Smooth muscle cell (in vitro differentiated cells): ENCODE results near the gene ATP11B. TPM values are rescaled to one million over a fixed set of nuclear protein-coding genes. Genes with fewer than 3 reads are reported as not detected.

Experiments used
- DNase-seq: peaks from one replicate; lab custom pipeline; 2025; ENCODE audit not compliant: unreplicated experiment; lab: John Stamatoyannopoulos, UW
- H2AFZ ChIP-seq: fragments of 200-600 bp; sonication (generic); 2 replicates; pipeline ENCODE4 v1.6.0; 2016; ENCODE audit warnings: antibody characterized with exemption, low read depth, mild to moderate bottlenecking
- H3F3A ChIP-seq: fragments of 200-600 bp; sonication (generic); 2 replicates; pipeline ENCODE4 v1.6.0; 2017; ENCODE audit warnings: antibody characterized with exemption, low read depth
- H3K27ac ChIP-seq: fragments of 200-600 bp; sonication (generic); 2 replicates; pipeline ENCODE4 v1.5.1; 2016; ENCODE audit warnings: low read depth, mild to moderate bottlenecking
- H3K27me3 ChIP-seq: fragments of 200-600 bp; sonication (generic); 2 replicates; pipeline ENCODE4 v1.6.1; 2016; ENCODE audit warnings: low read depth, mild to moderate bottlenecking
- H3K36me3 ChIP-seq: fragments of 200-600 bp; sonication (generic); 2 replicates; pipeline ENCODE4 v1.5.1; 2016; ENCODE audit warnings: low read depth
- H3K4me1 ChIP-seq: fragments of 200-600 bp; sonication (generic); 2 replicates; pipeline ENCODE4 v1.5.1; 2016; ENCODE audit warnings: low read depth
- H3K4me2 ChIP-seq: fragments of 200-600 bp; sonication (generic); 2 replicates; pipeline ENCODE4 v1.6.0; 2016; ENCODE audit warnings: mild to moderate bottlenecking
- H3K4me3 ChIP-seq: fragments of 200-600 bp; sonication (generic); 2 replicates; pipeline ENCODE4 v1.5.1; 2016; ENCODE audit warnings: mild to moderate bottlenecking
- H3K79me2 ChIP-seq: fragments of 200-600 bp; sonication (generic); 2 replicates; pipeline ENCODE4 v1.6.0; 2016; ENCODE audit warnings: low read depth, mild to moderate bottlenecking
- H3K9ac ChIP-seq: fragments of 200-600 bp; sonication (generic); 2 replicates; pipeline ENCODE4 v1.6.0; 2016; ENCODE audit warnings: low read depth
- H3K9me3 ChIP-seq: fragments of 200-600 bp; sonication (generic); replicated peaks from 2 replicates; pipeline ENCODE4 v1.5.1; 2016; ENCODE audit warnings: low read depth
- H4K20me1 ChIP-seq: fragments of 200-600 bp; sonication (generic); 2 replicates; pipeline ENCODE4 v1.6.0; 2016; ENCODE audit warnings: low read depth
- WGBS: methylation state at CpG from one replicate; pipeline ENCODE4 v1.1.7; 2016; ENCODE audit warnings: low lambda C conversion rate; 5-methylcytosine and 5-hydroxymethylcytosine counted together
- polyA plus RNA-seq: library from polyadenylated mRNA; unstranded; fragments of >200 nt; fragmentation: Nextera tagmentation; extraction: Ambion mirVana; gene quantifications from 2 replicates; pipeline ENCODE4 v1.2.1, GENCODE V29; 2016
- total RNA-seq: library from RNA; depleted of rRNA; stranded (reverse); fragments of >200 nt; gene quantifications from 2 replicates; pipeline ENCODE4 v1.2.3, GENCODE V29; 2014
- TF ChIP-seq, protein P1 (sequence below): fragments of 200-600 bp; sonication (generic); IDR thresholded peaks from 2 replicates; pipeline ENCODE4 v1.5.1; 2017; ENCODE audit warnings: borderline replicate concordance, mild to moderate bottlenecking, antibody characterized with exemption; ENCODE audit not compliant: insufficient read depth, poor library complexity, severe bottlenecking

The ATP11B gene
- total and polyA plus RNA-seq, 2 experiments from 2014 or later: 12.0 to 48.7 TPM

GRCh38 chr3:182949688-182950087 lies 156.4 kb downstream of the ATP11B start:
- H3K9ac ChIP-seq: no peak overlapping the region
- no peaks in the 10 kb centered on the region for H3K27me3 ChIP-seq
- no peak overlapping the region for H3K4me3 ChIP-seq
- H2AFZ ChIP-seq: no peak overlapping the region
- no peaks in the 10 kb centered on the region for H3K4me1 ChIP-seq
- H3K9me3 ChIP-seq: no peaks in the 10 kb centered on the region
- no peaks in the 10 kb centered on the region for H3K79me2 ChIP-seq
- no peaks in the 10 kb centered on the region for H3F3A ChIP-seq
- no peak overlapping the region for H3K27ac ChIP-seq
- TF ChIP-seq, protein P1, sequence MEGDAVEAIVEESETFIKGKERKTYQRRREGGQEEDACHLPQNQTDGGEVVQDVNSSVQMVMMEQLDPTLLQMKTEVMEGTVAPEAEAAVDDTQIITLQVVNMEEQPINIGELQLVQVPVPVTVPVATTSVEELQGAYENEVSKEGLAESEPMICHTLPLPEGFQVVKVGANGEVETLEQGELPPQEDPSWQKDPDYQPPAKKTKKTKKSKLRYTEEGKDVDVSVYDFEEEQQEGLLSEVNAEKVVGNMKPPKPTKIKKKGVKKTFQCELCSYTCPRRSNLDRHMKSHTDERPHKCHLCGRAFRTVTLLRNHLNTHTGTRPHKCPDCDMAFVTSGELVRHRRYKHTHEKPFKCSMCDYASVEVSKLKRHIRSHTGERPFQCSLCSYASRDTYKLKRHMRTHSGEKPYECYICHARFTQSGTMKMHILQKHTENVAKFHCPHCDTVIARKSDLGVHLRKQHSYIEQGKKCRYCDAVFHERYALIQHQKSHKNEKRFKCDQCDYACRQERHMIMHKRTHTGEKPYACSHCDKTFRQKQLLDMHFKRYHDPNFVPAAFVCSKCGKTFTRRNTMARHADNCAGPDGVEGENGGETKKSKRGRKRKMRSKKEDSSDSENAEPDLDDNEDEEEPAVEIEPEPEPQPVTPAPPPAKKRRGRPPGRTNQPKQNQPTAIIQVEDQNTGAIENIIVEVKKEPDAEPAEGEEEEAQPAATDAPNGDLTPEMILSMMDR: no peak
- DNase-seq: no peak
- H3K36me3 ChIP-seq: peaks cover 16% of the 10 kb centered on the region
- 93% methylated on average over 1 of the region's 1 CpG for WGBS
- H4K20me1 ChIP-seq: no peaks in the 10 kb centered on the region
- H3K4me2 ChIP-seq: no peak overlapping the region

- Histone ChIP-seq H4K20me1 (no peaks in the 10 kb centered on the region), H3K27me3 (no peaks in the 10 kb centered on the region), H2AFZ (no peak overlapping the region), H3K9ac (no peak overlapping the region), H3K4me1 (peaks cover 3% of the 10 kb centered on the region), H3K9me3 (no peaks in the 10 kb centered on the region), H3K4me2 (no peak overlapping the region), H3F3A (no peaks in the 10 kb centered on the region), H3K4me3 (no peak overlapping the region), H3K27ac (no peak overlapping the region), H3K36me3 (no peaks in the 10 kb centered on the region), H3K79me2 (peaks cover 3% of the 10 kb centered on the region)
- WGBS: 91% methylated on average over 9 of the region's 9 CpGs
- DNase-seq: no peak
- TF ChIP-seq, protein P1: no peak
These were observed 161.4 kb downstream of the ATP11B start for GRCh38 chr3:182954553-182955235.

- Histone ChIP-seq H3F3A (no peaks in the 10 kb centered on the region), H3K27ac (no peak overlapping the region), H3K36me3 (peaks cover 3% of the 10 kb centered on the region), H3K9me3 (no peaks in the 10 kb centered on the region), H3K9ac (no peak overlapping the region), H3K4me3 (no peak overlapping the region), H3K79me2 (peaks cover 3% of the 10 kb centered on the region), H3K27me3 (no peaks in the 10 kb centered on the region), H3K4me2 (no peak overlapping the region), H4K20me1 (no peaks in the 10 kb centered on the region), H3K4me1 (peaks cover 12% of the 10 kb centered on the region), H2AFZ (no peak overlapping the region)
- 98% methylated on average over 5 of the region's 5 CpGs for WGBS
- TF ChIP-seq, protein P1: no peak
- DNase-seq: no peak
These were observed 163.9 kb downstream of the ATP11B start for GRCh38 chr3:182957226-182957625.
